Stimulated activated CD4-positive, alpha-beta T cell treated with anti-CD3 and anti-CD28 coated beads, Interleukin-4, amount 100 ng/mL, for 24 hours (primary cell): ENCODE data around the gene MAGEL2.
"Not testable (repeated sequence)": the region's sequence is repeated elsewhere in the genome, so short reads cannot be mapped to it uniquely, and the experiment has no call there.

Source experiments
- DNase-seq: peaks from one replicate; pipeline ENCODE4 v3.0.0-alpha.2; 2020

Gene MAGEL2

GRCh38 chr15:23602124-23602523 lies 45.5 kb downstream of the MAGEL2 start:
- no peak for DNase-seq

- no peak for DNase-seq
Observed at GRCh38 chr15:23599053-23599452, 48.6 kb downstream of the MAGEL2 start.

GRCh38 chr15:23597278-23597677 lies 50.4 kb downstream of the MAGEL2 start:
- DNase-seq, result not testable (repeated sequence)

- no peak for DNase-seq
Observed at GRCh38 chr15:23596736-23597135, 50.9 kb downstream of the MAGEL2 start.

- DNase-seq, result no peak
Observed at GRCh38 chr15:23595368-23595767, 52.3 kb downstream of the MAGEL2 start.

- no peak for DNase-seq
Observed at GRCh38 chr15:23594252-23594770, 53.4 kb downstream of the MAGEL2 start.
